ENCODE data around the gene GGTA1.

DNA sequence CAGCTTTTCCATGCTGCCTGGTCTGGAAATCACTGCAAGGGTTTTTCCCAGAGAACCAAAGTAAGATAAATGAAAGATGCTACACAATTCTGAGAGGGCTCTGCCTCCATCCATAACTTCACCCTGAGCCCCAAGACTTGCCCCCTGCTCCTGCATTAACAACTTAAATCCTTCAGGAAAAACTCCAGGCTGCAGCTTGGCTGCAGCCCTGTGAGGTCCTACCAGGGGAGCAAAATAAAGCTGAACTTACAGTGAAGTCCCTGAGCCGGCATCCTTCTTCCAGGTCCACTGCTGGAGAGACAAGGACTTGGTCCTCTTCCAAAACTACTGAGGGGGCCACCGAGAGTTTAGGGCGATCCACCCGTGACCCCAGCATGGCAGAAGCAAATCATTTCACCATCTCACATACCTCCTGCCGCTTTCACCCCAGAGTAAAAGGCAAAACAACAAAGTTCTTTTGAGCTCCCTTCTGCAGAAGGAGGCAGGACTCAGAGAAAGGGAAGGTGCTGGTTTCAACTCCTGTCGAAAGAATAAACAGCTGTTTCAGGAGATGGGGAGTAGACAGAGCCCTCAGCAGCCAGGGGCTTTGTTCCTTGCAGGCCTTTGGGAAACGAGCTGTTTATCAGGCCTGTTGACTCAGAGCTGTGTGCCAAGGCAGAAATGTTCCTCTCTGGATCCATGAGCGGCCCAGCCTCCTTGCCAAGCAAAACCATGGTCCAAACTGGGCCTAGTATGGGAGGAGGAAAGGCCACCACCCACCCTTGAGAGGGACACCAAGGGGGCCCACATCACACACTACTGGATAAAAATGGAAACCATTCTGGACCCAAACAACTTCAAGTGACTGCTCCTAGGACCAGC is 20.6 kb downstream of the GGTA1 start:
- TF ChIP-seq SUZ12 (IDR thresholded peaks at IDR 0.05) (no peak), PKNOX1 (IDR thresholded peaks at IDR 0.05) (no peak), ARNT (IDR thresholded peaks at IDR 0.05) (no peak), BHLHE40 (IDR thresholded peaks at IDR 0.05; ENCODE audit: borderline replicate concordance) (no peak), L3MBTL2 (conservative IDR thresholded peaks at IDR 0.05) (no peak), FOXA1 (IDR thresholded peaks at IDR 0.05) (no peak), TARDBP (IDR thresholded peaks at IDR 0.05) (no peak), FOXM1 (IDR thresholded peaks at IDR 0.05; ENCODE audit: borderline replicate concordance) (no peak), FOXK2 (IDR thresholded peaks at IDR 0.05) (no peak), ELF4 (IDR thresholded peaks at IDR 0.05) (no peak), SP1 (IDR thresholded peaks at IDR 0.05) (no peak), LEF1 (IDR thresholded peaks at IDR 0.05; ENCODE audit: borderline replicate concordance) (no peak)

Measured in HEK293T (cell line).